GM19099 (cell line): ENCODE results near the gene ERBB4.

ENCODE experiments used
- POLR2A ChIP-seq: IDR thresholded peaks from 3 replicates; pipeline ENCODE4 v1.6.1; 2011; ENCODE audit warnings: low read depth; ENCODE audit not compliant: insufficient read length; ENCODE audit errors: extremely low read depth

Gene ERBB4

DNA sequence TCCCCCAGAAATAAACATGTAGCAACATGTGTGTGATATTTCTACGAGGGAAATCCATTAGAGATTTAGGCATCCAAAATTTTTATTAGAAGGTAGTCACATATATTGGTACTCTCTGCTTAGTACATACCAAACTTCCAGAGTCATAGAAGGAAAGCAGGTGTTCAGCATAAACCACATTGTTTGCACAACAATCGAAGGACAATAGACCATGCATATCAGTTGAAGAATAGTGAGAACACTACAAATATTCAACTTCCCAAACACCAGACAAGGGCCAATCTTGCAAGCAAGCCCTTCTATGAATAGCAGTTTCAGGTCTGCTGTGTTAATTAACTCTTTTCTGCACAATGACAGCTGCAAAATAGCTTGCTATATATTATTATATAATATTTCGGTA lies 702.2 kb downstream of the ERBB4 start:
- no peak for TF ChIP-seq POLR2A

DNA sequence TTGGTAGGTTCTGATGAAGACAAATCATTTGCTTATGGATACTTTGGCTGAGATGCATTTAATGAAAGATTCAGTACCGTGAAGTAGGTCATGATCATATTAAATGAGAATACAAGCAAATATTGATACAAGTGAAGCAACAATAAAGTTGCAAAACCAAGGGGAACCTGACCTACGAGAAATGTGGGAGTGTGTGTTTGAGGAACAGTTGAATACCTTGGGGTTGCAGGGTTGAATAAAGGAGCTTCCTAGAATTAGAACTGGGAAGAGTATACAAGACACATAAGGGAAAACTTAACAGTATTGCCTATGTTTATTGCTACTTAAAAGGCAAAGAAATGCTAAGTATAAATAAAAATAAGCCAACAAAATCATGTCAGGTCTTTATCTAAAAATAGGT lies 702.9 kb downstream of the ERBB4 start:
- no peak for TF ChIP-seq POLR2A

DNA sequence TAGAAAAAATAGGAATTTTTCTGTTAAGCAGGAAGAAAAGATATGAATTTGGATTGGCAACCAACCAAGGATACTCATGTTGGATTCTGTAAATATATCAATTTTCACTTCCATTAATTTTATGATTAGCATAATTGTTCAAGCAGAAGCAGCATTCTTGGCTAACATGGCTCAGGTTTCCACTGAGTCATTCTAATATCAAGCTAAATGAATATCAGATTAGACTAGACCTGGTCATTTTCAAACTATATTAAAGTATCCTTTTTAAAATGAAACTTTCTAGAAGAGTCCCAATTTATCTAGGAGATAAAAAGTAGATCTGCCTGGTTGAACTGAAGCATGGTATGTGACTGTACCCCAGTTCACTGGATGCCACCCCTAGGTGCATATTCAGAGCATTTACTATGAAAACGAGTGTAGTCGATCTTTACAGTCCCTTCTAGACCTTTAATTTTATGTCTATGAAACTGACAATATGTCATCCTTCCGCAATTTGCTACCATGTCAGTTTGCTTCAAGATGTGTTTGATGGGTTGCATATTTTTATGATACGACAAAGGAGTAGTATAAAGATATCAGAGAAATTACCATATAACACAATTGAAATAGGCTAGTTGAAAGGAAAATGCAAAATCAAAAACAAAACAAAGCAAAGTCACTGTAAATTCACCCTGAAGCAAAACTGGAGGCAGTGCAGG lies 704.9 kb downstream of the ERBB4 start:
- no peak for TF ChIP-seq POLR2A

DNA sequence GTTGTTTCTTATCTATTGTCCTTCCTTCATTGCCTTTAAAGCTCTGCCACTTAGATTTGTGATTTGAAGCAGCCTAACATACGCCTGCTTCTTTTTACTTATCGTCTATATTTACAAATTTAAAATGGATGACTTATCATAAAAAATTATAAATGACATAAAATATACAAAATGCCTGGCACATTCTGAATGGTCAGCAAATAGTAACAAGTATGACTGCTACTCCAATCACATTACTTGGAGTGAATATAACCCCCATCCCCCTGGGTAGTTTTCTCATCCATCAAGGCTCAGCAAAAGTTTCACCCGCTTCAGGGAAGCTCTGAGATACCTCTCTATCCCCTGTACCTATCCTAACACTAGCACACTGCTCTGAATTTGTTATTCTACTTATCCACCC lies 708.9 kb downstream of the ERBB4 start:
- no peak for TF ChIP-seq POLR2A

DNA sequence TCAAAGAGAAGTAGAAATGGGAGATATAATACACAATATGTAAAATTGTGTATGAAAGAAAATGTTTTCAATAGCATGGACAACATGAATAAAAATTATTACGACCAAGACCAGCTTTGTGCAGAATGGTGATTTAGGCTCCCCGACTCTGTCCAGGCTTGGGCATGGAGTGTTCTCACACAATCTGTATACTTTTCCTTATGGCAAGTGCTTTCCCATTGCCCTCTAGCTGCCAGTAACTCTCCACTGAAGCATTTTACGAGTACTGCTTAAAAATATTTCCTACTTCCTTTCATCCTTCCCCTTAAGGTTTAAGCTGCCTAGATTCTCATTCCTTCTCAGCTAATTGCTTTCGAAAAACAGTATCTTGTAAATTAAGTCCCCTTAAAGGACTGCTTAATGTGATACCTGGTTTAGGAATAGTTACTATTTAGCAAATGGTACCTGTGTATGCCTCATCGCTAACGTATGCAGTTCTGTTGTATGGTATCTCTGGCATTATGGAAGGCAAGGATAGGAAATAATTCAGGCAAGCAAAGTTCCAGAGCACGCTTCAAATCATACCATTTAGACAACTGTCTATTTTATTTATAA lies 714.6 kb downstream of the ERBB4 start:
- TF ChIP-seq POLR2A: no peak

DNA sequence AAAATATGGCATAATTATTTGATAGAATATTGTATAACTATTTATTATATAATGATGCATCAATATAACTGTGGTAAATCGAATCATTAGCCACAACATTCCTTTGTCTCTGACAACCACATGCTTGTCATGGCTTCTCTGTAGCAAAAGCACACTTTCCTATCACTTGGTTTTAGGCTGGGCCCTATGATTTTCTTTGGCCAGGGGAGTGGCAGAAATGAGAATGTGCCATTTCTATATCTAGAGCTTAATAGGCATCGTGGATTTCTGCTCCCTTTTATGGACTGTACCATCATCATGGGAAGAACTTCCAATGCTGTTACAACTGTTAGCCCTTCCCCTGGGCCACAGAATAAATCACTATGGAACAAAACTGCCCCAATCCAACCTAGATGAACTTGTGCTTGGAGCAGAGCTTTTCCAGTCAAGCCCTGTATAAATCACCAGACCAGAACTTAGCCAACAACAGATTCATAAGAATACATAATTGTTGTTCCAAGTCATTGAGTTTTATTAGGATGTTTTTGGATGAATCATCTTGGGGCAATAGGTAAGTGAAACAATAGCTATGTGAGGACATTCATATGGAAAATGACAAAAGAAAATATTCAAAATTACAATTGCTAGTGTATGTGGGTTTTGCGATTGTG lies 715.8 kb downstream of the ERBB4 start:
- no peak for TF ChIP-seq POLR2A

DNA sequence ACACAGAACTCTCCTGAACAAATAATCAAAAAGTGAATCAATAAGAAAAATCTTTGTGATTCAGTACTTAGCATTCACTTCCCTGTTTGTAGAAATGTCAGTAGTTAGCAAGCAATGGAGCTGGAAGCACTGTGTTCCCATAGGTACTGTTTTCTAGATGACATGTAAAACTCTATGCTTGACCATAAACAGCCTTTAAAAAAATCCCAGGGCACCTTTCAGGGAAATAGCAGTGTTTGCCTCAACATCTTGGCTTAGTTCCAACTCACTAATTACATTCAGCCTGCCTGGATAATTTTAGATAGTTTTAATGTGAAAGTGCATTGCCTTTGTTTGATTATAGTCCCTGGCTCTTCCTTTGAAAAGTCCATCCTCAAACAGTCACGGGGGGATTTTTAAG lies 721.8 kb downstream of the ERBB4 start:
- TF ChIP-seq POLR2A: no peak

DNA sequence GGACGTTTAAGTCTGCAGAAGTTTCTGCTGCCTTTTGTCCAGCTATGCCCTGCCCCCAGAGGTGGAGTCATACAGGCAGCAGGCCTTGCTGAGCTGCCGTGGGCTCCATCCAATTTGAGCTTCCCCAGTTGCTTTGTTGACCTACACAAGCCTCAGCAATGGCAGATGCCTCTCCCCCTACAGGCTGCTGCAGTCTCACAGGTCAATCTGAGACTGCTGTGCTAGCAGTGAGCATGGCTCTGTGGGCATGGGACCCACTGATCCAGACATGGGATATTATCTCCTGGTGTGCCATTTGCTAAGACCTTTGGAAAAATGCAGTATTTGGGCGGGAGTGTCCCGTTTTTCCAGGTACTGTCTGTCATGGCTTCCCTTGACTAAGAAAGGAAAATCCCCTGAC lies 726.0 kb downstream of the ERBB4 start:
- TF ChIP-seq POLR2A: no peak

DNA sequence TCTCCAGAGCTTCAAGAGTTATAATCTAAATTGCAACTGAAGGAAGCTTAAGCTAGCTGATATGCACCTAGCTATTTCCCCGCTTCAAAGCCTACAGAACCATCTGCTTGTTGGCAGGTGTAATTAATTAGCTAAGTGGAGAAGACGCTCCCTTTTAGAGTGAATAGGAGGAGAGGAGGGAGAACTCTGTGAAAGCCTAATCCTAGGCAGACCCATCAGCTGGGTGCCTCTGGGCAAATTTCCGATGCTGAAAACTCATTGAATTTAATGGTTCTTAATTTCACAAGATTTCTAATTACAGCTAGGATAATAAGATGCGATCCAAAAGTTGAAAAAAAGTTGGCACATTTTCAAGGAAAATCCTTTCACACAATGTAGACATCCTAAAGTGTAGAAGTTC lies 735.9 kb downstream of the ERBB4 start:
- TF ChIP-seq POLR2A: no peak

DNA sequence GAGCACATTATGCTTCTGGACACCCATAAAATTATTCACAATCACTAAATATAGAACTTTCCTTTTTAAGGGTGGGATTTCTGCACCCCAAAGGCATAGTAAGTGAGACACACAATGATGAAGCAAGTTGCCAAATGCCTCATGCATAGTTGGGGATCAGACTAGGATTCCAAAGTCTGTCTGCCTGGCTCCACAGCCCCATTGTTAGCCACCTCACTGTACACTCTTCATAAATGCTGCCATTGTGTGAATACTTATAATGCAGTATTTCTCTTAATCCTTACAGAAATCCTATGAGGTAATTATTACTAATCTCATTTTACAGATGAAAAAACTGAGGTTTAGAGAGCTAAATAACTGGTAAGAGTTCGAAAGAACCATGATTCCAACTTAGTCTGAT lies 738.6 kb downstream of the ERBB4 start:
- no peak for TF ChIP-seq POLR2A

DNA sequence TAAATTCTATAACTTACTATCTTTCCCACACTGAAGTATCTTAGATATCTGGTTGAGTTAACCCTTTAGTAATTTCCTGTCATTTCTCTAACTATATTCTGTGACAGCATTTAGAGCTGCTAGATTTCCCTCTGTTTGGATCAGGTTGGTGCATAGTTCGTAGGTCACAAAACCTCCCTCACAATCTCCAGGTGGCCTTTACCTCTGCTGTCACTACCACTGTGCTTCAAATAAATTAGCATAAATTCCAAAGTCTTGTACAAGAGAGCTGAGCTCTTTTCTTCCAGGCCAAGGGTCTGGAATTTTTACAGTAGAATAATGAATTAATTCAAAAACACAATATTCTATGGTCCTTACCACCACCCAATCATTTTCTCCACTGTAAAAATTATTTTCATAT lies 739.7 kb downstream of the ERBB4 start:
- no peak for TF ChIP-seq POLR2A

DNA sequence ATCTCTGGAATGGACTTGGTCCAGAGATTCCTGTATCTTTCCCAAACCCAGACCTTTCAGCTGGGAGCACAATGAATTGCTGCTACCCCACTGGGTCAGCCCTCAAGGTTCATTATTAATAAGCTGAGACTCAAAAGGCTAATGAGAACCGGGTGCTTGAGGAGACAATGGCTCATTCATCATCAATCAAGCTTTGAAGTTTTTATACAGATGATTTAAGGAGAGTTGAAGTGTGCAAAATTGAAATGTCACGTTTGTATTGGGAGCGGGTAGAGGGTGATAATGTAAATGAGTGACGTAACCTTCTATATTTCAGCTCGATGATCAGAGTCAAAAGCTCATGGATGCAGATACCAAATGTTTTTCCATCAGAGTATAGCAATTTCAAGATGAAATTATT lies 744.9 kb downstream of the ERBB4 start:
- TF ChIP-seq POLR2A: no peak

DNA sequence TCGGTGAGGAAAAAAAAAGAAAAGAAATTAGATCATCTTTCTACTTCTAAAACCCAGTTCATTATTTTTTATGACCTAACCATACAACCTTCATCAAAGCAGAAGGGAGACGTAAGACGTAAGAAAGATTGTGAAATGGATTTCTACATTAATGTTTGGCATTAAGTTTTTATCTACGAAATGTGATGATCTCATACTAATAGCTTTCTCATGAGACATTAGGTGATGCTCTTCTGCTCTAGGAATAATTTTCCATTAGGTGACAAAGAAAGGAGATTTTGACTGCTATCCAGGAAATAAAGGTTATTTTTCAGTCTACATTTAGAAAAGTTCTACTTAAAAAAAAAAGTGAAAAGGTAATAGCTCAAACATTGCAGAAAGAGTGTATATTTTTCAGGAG lies 748.6 kb downstream of the ERBB4 start:
- TF ChIP-seq POLR2A: no peak

DNA sequence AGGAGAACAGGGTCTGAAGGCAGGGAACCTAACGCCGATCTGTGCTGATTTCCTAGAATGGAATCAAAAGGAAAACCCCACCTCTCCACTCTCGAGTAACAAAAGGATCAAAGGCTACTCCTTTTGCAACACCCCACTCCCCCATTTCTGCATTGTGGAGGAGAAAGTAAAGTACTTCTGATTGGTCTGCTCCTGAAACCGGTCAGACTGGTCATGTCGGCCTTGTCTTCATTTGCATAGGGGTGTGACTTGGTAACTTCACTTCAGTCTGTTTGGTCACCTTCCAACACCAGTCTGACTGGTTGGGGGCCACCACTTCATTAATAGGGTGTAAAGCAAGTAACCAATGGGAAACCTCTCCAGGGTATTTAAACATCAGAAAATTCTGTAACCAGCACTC lies 771.9 kb downstream of the ERBB4 start:
- TF ChIP-seq POLR2A: no peak

DNA sequence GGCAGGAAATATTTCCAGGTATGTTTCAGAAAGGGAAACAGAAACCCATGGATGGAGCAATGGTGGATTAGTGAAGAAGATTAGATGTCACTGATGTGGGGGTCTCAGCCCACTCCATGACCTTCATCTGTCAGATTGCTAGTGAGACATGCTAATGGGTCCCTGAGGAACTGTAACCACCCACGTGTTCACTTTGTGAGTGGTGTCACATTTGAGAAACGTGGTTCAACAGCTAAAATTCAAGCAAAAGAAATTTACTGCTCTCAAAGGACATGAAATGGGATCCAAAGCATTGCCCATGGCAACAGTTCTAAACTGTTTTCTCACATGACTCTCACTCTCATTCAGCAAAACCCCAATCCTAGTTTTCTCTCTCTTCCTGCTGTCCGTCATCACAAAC lies 776.1 kb downstream of the ERBB4 start:
- no peak for TF ChIP-seq POLR2A

DNA sequence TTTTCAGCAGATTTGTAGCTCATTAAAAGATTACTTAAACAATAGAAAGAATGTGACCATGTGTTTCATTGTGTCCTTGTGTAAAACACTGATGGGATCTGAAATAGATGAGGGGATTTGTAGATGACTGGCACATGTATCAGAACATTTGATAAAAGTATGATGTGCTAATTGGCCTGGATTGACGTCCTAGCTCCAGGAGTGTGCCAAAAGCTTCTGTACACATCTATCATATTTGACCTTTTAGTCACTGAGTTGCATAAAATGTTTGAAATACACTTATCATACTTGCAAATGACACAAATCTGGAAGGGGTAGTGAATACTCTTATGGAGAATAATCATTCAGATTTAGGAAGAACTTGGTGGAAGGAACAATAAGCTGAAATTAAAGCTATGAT lies 778.5 kb downstream of the ERBB4 start:
- TF ChIP-seq POLR2A: no peak
